Testis (tissue), 2 donors: ENCODE results near the gene ACAD9.

Experiments used
- CTCF ChIP-seq, 3 experiments: fragments of 450-650 bp in 2 of 3; fragments of 200-600 bp in 1 of 3; sonication (generic) in 1 of 3; IDR thresholded peaks; one replicate each; pipeline ENCODE4 v1.5.1; 2016 to 2019; ENCODE audit warnings: antibody characterized with exemption in 3 of 3, mild to moderate bottlenecking in 2 of 3, moderate library complexity in 1 of 3
- POLR2A ChIP-seq: fragments of 450-650 bp; IDR thresholded peaks from one replicate; pipeline ENCODE4 v1.6.1; 2017; ENCODE audit warnings: antibody characterized with exemption, mild to moderate bottlenecking, moderate library complexity

DNA sequence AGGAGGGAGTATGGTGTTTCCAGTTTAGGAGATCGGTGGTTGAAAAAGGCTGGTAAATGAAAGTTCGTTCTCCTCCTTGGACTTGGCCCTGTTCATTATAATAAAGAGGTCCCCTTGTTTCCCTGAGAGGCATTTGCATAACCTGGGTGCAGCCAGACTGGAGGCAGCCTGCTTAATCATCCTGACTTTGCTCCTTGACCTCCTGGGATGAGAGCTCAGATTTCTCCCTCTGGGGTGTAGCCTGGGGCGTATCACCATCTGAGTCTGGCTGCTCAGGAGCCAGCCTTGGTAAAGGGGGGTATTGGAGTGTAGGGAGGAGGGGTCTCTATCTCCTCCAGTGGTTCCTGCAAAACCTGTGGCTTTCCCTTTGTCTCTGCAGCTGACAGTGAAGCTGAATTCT lies 21.3 kb upstream of the ACAD9 start:
- TF ChIP-seq CTCF (IDR thresholded peaks at IDR 0.05) (no peak), POLR2A (no peak)
